ENCODE results near the gene OTUD1.

The OTUD1 gene

DNA sequence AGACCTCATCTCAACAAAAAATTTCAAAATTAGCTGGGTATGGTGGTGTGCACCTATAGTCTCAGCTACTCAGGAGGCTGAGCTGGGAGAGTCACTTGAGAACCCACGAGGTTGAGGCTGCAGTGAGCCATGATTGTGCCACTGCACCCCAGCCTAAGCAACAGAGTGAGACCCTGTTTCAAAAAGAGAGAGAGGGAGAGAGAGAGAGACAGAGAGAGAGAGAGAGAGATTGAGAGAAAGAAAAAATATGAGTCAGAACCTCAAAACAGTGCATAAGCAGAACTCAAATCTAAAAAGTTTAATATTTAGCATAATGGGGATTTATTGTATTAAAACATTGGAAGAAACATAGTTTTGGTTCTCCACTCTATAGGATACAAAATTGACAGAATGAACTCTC is 17.5 kb upstream of the OTUD1 start:
- no peak for DNase-seq (ENCODE audit: low spot score)

DNA sequence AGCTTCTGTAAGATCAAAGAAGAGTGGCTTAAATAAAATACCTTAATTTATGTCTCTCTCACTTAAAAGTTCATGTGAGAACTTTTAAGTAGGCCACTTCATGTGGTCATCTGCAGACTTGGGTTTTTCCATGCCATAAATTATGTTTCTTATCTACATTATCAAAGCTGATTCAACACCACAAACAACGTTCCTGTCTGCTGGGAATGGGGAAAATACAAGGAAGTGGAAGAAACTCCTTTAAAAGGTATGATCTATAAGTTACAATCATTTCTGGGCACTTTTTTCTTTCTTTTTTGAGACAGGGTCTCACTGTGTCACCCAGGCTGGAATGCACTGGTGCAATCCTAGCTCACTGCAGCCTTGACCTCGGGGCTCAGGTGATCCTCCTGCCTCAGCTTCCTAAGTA is 16.9 kb upstream of the OTUD1 start:
- no peak for DNase-seq (ENCODE audit: low spot score)

DNA sequence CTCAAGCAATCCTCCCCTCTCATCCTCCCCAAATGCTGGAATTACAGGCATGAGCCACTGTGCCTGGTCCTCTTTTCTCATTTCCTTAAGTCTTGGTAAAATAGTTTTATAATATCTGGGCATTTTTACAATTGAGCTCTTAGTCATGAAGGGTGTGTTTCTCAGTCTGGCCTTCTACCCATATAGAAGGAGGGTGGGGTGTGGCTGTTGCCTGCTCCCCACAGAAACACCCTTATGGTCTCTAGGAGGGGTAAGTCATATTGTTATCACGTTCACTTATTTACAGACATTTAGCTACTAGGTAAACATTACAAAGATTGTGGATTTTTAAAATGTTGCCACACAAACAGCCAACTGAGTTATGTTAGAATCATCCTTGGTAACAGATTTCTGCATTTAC is 6.7 kb upstream of the OTUD1 start:
- no peak for DNase-seq (ENCODE audit: low spot score)

DNA sequence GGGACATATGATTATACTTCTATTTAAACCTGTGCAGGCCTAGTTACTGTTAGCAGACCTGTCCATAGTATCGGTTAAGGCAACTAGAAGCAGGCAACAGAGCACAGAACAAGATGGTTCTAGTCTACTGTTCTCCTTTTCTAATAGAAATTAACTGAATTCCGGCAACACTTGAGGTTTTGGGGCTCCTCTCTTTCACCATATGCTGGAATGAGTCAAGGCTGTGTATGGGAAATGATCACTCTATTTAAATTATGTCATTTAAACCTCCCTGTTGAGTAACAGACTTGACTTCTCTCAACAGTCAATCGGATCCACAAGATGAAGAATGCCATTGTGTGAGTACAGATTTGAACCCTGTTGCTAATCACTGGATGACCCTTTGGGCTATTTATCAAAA is 6.2 kb upstream of the OTUD1 start:
- no peak for DNase-seq (ENCODE audit: low spot score)

DNA sequence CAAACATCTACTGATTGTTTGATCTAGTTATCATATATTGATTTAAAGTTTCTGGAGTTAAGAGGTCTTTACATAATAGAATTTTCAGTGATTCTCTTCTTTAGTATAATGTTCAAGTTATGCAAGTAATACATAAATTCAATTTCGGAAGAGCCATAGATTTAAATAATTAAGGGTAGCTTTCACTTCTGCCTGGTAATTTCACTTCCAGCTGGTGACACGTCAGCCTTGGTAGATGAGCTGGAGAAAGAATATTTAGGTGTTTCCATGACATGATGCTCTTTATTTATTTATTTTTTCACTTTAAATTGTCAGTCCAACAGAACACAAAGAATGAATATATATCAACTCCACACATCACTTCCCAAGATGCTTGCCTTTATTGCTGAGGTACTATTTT is 5.2 kb upstream of the OTUD1 start:
- no peak for DNase-seq (ENCODE audit: low spot score)

DNA sequence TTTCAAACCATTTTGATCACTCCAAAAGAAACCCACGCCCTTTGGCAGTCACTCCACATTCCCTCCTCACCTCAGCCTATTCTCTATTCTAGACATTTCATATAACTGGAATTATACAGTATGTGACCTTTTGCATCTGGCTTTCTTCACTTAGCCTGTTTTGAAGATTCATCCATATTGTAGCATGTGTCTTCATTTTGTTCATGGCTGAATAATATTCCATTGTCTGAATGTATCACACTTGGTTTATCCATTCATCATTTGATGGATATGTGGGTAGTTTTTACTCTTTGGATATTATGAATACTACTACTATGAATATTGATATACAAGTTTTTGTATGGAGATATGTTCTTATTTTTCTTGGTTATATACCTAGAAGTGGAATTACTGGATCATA is 3.5 kb upstream of the OTUD1 start:
- DNase-seq (ENCODE audit: low spot score): no peak

DNA sequence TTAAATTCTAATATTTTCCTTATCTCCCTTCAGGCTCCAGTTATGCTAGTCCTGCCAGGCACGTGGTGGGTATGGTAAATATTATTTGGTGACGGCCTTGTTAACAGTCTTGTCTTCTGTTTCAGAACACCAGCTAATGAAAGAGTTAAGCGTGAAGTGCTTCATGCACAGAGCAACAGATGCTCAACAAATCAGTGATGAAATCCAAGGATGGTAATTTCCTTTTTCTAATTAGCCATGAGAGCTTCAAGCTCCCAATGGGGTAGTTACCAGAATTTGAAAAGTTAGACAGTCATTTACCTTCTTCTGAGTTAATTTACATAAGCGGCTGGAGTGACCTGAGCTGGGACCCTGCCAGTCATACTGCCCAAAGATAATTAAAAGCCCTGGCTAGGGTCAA is 1.9 kb upstream of the OTUD1 start:
- no peak for DNase-seq (ENCODE audit: low spot score)

DNA sequence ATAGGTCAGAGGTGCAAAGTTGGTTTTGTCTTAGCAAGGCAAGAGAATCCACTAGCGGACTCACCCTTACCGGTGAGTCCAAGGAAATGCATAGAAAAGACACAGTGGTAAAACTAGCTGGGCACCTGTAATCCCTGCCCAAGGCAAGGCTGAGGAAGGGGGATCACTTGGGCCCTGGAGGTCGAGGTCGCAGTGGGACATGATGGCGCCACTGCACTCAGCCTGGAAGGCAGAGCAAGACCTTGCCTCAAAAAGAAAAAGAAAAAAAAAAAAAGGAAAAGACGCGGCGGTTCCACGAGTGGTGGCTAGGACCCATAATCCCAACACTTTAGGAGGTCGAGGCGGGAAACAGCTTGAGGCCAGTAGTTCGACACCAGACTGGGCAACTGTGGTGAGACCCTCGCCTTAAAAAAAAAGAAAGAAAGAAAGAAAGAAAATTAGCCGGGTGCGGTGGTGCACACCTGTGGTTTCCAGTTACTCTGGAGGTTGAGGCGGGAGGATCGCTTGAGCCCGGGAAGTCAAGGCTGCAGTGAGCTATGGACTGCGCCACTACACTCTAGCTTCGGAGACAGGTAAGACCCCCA is 820 bp upstream of the OTUD1 start:
- DNase-seq (ENCODE audit: low spot score): no peak

DNA sequence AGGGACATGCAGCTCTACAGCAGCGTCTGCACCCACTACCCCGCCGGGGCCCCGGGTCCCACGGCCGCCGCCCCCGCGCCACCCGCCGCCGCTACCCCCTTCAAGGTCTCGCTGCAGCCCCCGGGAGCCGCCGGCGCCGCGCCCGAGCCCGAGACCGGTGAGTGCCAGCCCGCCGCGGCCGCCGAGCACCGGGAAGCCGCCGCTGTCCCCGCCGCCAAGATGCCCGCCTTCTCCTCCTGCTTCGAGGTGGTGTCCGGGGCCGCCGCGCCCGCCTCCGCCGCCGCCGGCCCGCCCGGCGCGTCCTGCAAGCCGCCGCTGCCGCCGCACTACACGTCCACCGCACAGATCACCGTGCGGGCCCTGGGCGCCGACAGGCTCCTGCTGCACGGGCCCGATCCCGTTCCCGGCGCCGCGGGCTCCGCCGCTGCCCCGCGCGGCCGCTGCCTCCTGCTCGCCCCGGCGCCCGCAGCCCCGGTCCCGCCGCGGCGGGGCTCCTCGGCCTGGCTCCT is 631 bp downstream of the OTUD1 start:
- no peak for DNase-seq (ENCODE audit: low spot score)

DNA sequence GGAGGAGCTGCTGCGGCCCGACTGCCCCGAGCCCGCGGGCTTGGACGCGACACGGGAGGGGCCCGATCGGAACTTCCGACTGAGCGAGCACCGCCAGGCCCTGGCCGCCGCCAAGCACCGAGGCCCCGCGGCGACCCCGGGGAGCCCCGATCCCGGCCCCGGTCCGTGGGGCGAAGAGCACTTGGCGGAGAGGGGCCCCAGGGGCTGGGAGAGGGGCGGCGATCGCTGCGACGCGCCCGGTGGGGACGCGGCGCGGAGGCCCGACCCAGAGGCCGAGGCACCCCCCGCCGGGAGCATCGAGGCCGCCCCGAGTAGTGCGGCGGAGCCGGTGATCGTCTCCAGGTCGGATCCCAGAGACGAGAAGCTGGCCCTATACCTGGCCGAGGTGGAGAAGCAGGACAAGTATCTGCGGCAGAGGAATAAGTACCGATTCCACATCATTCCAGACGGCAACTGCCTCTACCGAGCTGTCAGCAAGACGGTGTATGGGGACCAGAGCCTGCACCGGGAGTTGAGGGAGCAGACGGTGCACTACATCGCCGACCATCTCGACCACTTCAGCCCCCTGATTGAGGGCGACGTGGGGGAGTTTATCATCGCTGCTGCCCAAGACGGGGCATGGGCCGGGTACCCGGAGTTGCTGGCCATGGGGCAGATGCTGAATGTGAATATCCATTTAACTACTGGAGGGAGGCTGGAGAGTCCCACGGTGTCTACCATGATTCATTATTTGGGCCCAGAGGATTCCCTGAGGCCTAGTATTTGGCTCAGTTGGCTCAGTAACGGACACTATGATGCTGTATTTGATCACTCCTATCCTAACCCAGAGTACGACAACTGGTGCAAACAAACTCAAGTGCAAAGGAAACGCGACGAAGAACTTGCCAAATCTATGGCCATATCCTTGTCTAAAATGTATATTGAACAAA is 1.4 kb downstream of the OTUD1 start:
- DNase-seq (ENCODE audit: low spot score): peak; percentile 43

DNA sequence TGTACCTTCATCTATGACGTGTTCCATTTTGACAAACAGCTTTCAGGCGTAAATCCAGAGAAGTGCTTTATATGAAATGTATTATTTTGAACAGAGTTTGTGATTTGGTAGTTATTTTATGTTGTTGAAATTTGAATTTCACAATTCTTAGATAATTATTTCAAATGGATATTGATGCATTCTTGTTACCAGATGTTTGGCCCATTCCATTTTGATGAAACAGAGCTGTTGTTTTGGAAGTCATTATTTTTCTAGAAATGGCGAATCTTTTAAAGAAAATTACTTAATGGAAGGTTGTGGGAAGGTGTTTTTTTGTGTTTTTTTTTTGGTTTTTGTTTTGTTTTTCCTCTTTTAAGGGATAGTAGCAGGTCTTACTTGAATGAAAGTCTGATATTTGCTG is 2.4 kb downstream of the OTUD1 start:
- no peak for DNase-seq (ENCODE audit: low spot score)

DNA sequence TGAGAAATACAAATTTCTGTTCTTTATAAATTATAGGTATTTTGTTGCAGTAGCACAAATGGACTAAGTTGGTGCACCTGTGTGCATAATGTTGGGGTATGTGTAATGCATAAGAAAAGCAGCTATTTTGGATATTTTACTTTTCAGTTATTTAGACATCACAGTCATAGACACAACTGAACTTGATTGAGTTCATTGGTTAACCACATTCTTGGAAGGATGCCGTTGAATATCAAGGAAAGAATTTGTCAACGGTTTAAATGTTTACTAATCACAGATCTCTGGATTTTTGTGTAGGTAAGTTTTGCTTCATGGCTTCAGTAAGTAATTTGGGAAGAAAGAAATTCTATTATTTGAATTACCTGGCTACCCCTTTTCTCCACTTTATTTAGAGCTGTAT is 4.1 kb downstream of the OTUD1 start:
- no peak for DNase-seq (ENCODE audit: low spot score)

DNA sequence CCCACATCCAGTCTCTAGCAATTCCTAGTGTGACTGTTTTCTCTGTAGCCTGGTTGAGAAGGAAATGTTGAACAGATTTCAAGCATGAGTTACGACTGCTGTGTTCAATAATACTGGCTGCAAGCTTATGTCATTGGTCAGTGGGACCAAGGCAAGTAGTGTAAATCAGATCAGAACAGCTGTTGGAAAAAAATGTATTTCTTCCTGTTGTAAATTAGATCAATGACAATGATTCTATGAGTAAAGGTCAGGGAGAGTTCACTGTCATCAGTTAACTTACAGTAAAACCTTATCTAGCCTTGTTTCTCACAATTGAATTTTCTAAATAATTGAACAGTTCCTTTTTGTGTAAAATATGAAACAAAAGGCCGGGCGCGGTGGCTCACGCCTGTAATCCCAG is 6.7 kb downstream of the OTUD1 start:
- no peak for DNase-seq (ENCODE audit: low spot score)

DNA sequence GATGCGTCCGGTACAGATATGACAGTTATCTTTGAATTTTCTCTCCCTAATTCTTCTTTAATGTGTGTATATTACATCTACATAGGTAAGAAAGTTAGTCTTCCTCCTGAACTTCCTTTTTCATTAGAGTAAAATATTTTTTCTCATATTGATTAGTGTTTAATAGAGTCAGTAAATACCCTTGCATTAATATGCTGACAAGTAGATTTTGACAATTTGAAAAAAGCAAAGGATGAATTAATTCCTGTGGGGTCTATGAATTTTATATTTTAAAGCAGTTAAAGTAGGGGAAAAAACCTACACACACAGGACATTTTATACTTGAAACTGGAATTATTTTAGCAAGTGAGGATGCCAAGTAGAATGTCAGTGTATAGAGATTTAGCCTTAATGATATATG is 9.4 kb downstream of the OTUD1 start:
- DNase-seq (ENCODE audit: low spot score): no peak

DNA sequence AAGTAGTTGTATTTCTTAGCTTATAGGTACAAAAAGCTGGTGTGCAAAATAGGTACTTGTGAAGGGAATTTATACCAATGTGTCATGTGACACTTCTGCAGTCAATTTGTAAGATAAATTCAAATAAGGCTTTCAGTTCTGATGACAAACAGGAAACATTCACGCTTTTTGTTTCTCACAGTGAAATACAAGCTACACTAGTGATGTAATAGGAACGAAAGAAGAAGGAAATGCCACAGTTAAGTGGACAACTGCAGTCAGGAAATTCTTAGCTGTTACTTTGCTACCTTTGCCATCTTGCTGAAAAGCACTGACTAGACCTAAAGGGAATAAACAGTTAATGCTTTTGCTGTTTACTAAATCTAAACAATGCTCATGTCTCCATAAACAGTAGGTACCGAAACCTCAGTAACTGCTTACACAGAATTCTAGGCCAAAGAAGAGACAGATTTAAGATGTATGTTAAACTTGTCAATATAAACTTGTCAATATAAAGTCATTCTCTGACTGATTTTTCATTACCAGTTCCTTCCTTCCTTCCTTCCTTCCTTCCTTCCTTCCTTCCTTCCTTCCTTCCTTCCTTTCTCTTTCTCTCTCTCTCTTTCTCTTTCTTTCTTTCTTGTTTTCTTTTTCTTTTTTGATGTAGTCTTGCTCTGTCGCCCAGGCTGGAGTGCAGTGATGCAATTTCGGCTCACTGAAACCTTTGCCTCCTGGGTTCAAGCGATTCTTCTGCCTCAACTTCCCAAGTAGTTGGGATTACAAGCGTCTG is 10.1 kb downstream of the OTUD1 start:
- DNase-seq (ENCODE audit: low spot score): no peak

DNA sequence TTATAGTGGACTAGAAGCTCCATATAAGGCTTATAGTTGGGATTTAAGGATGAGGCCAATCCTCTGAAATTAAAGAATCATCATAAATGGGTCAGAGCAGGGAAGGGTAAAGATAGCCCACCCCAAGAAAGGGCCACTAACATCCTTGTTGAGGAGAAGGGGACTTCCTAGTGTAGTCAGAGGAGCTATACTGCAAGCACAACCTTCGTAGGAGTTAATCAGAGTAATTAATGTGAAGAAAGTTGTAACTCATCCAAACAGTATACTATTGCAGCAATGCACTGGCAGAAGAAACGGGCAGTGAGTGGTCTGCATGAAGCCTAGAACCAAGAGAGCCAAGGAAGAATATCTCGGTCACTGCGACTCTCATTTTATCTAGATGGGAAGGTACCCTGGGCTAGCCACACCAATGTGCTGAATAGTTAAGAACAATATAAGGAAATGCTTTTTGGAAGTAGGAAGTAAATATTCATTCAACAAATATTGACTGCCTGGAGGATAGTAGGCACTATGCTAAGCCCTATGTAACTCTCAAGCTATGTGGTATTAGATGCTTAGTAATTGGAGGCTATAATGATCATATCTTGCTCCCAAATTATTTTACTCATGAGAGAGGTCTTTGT is 13.3 kb downstream of the OTUD1 start:
- no peak for DNase-seq (ENCODE audit: low spot score)

DNA sequence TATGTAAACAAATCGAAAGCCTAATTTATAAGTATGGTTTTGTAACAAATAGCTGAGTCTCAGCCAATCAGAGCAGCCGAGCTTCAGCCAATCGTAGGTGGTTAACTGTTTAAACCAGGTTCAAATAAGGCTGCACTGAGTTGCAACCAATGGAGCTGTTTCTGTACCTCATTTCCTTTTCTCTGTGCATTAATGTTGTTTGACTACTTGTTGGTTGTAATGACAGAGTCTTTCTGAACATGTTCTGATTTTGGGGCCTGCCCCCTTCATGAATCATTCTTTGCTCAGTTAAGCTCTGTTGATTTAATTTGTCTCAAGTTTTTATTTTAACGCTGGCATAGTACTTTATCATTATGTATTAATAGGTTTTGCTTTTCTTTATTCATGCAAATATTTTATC is 14.6 kb downstream of the OTUD1 start:
- no peak for DNase-seq (ENCODE audit: low spot score)

DNA sequence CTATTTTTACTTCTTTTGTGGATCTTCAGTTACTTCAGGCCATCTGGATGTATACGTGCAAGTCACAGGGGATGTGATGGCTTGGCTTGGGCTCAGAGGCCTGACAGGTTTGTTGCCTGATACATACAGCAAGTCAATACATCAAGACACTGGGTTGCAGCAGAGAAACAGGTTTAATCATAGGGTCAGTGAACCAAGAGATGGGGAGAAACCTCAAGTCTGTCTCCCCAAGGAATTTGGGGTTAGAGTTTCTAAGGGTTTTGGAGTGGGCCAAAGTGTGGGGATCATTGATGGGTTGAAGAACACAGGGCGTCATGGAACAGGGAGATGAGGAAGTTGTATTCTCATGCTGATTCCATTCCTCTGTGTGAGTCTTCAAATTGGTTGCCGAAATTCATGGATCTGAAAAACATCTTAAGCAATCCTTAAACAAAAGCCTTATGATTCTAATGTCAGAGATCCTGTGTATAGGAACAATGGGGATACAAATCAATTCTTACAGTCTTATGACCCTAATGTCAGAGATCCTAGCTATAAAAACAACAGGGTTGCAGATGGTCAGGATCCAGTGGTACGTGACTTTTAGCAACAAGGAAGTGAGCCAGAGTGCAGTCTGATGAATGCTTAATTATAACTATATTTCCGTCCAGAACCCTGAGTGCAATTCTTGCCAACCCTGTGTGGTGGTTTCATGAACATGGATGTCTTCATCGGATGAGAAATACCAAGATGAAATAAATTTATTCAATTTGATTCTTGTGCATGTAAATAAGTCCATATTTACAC is 18.9 kb downstream of the OTUD1 start:
- no peak for DNase-seq (ENCODE audit: low spot score)

DNA sequence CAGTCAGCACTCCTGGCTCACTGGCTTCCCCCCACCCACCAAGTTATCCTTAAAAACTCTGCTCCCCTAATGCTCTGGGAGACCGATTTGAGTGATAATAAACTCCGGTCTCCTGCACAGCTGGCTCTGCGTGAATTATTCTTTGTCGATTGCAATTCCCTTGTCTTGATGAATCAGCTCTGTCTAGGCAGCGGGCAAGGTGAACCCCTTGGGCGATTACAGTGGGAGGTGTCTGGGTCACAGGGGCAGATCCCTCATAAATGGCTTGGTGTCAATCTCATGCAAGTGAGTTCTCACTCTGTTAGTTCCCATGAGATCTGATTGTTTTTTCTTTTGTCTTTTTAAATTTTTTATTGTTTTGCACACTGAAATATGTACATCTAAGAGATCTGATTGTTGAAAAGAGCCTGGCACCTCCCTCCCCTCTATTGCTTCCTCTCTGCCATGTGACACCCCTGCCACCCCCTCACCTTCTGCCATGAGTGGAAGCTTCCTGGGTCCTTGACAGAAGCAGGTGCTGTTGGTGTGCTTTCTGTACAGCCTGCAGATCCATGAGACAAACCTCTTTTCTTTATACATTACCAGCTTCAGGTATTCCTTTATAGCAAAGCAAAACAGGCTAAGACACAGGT is 20.5 kb downstream of the OTUD1 start:
- no peak for DNase-seq (ENCODE audit: low spot score)

DNA sequence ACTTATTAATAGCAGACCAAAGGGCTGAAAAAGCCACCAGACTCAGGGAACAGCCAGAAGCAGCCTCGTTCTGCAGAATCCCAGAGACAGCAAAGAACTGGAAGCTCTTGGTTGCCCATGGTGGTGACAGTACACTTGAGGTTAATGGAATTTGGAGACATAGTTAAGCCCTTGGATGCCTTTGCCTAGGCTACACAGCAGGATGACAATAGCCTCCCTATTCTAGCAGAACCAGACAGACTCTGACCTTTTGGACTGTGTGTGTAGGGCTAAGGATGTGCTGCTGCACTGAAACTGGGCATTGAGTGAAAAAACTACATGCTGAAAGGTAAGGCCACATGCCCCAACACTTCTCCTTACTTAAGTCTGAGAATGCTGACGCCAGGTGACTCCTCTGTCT is 22.7 kb downstream of the OTUD1 start:
- peak; percentile 42 for DNase-seq (ENCODE audit: low spot score)

DNA sequence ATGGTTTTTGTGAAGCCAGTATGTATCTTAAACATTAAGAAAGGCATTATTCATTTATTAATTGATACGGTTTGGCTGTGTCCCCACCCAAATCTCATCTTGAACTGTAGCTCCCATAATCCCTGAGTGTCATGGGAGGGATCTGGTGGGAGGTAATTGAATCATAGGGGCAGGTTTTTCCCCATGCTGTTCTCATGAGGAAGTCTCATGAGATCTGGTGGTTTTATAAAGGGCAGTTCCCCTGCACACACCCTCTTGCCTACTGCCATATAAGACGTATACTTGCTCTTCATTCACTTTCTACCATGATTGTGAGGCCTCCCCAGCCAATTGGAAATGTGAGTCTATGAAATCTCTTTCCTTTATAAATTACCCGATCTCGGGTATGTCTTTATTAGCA is 28.1 kb downstream of the OTUD1 start:
- no peak for DNase-seq (ENCODE audit: low spot score)

Data from HuH-7 (cell line).